NCI-H748 (cell line): ENCODE data around the gene RPUSD4.

Experiments used
- DNase-seq: peaks from one replicate; lab custom pipeline; 2025; ENCODE audit not compliant: unreplicated experiment; lab: John Stamatoyannopoulos, UW

RPUSD4 gene

DNA sequence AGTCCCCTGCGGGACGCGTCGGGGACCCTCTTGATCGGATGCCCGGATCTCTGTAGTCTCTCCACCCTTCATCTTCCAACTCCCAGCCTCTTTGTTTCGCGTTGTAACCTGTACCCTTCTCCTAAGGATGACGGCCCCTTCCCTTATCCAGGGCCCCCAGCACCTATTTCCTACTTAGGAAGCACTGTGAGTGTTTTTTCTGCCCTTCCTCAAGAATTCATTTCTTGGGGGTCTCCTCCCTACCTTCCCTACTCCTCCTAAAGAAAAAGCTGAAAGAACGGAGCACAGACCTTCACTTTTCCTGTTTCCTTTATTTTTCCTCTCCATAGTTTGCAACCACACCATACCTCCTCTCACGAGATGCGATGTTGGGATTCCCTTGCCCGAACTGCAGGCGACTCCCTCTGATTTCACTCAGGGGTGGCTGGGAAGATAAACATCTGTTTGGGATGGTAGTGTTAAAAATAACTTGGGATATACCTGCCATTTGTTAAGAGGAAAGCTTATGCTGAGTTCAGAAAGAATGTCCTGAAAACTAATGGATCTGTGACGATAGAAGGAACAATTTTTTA is 725 bp upstream of the RPUSD4 start:
- peak; percentile 23 for DNase-seq

DNA sequence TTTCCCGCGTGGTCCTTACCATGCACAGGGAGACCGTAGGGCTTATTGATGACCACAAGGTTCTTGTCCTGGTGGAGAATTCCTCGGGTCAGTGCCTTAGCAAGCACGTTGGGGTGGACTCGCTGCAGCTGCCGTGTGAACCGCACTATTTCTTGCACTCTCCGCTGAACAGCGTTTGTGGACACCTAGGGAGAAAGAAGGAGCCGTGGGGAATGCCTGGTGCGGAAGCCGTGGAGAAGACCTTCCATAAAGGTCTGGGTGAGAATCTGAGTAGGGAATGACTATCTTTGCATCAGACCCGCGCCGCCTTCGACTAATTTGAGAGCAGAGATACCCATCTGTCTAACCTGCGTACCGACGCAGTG is 597 bp downstream of the RPUSD4 start:
- DNase-seq, result peak; percentile 32

DNA sequence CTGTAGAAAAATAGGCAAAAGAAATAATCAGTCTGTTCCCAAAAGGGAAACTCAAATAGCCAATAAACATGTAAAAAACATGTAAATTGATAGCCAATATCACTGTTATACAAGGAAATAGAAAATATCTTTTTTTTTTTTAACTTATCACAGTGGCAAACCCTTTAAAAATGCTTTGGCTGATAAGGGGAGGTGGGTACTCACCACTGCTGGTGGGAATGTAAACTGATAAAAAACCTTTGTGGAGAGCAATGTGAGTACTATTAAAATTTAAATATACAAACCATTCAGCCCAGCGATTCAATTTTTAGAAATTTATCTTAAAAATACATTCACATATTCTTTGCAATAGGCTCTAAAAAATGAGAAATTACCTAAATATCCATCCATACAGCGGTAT is 3.6 kb downstream of the RPUSD4 start:
- no peak for DNase-seq

DNA sequence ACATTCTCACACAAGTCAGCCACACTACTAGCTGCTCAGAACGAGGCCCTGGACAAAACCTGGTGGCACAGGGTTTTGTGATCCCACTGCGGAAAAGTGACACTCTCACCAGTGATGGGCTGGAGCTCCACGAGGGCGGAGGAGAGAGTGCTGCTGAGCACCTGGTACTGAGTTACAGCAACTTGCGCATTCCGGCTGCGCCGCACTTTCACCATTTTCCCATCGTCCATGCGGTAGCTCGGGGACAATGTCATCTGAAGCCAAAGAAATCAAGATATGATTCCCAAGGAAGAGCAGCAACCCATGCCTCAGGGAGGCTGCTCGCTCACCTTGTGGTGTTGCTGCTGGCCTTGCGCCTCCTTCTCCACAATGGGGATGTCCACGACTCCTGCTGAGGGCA is 6.1 kb downstream of the RPUSD4 start:
- DNase-seq, result no peak

DNA sequence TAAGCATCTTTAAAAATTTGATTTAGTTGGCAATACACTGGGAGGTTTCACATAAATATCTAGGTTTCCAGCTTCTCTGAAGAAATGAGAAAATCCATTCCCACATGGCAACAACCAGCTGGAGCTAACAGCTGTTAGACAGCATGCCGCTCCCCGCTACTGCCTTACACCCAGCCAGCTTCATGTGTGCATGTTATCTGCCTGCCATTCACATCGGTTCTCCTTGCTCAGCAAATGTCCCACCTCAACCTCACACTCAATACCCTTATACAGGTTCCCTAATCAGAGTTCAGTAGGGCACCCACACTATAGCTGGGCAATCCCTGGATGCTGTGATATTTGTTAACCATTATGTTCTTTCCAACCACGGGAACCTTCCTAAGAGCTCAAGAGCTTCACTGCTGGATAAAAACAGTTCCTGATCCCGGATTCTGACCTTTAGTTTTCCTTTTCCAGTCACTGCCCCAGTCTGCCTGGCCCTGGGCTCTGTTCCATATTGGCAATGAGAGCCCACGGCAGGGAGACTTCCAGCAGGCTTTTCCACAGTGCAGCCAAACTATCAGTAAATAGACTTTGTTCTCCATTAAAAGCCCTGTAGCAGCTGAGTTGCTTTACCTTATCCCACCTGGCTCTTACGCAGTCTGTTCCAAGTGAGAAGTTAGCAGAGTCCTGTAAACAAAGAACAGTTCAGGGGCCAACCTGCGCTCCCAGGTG is 8.6 kb downstream of the RPUSD4 start:
- no peak for DNase-seq

DNA sequence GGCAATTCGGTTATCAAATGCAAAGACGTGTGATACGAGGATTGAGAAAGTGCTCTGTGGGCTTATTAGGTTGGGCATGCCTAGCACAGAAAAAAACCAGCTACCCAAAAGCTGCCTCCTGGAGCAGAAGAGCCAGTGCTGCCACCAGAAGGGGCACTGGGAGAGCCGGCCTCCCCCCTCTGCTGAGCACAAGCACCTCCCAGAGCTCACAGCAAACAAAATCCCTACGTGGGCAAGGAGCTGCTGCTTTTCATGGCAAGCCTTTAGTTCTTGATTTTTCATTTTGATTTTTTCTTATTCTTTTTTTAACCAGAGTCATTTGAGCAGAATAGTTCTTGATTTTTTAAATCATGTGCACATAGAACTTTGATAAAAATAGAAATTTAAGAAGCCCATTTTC is 12.8 kb downstream of the RPUSD4 start:
- DNase-seq, result no peak

DNA sequence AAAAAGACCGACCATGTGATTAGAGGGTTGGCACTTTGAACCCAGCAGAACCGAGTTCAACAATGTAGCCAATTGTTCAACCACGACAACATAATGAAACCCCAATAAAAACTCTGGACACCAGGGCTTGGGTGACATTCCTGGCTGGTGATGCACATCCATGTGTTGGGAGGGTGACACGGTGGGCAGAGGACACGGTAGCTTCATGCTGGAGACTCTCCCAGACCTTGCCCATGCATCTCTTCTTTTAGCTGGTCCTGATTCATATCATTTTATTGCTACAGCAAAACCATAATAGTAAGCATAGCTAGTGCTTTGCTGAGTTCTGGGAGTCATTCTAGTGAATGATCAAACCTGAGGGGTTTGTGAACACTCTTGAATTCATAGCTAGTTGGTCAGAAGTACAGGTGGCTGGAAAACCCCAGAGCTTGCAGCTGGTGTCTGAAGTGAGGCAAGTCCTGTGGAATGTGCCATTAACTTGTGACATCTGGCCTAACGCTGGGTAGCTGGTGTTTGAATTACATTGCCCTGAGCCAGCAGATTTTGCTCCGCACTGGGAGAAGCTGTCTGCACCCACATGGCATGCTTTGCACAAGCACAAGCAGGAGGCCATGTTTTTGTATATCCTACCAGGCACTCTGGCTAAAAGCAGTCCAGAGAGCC is 14.0 kb downstream of the RPUSD4 start:
- no peak for DNase-seq

DNA sequence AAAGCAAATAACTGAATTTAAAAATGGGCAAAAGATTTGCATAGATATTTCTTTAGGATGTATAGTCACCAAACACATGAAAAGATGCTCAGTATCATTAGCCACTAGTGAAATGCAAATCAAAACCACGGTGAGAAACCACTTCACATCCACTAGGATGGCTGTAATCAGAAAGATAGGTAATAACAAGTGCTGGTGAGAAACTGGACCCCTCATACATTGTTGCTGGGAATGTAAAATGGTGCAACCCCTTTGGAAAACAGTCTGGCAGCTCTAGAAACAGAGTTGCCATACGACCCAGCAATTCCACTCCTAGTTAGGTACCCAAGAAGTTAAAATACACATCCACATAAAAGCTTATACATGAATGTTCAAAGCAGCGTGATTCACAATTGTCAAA is 16.3 kb downstream of the RPUSD4 start:
- DNase-seq, result no peak

DNA sequence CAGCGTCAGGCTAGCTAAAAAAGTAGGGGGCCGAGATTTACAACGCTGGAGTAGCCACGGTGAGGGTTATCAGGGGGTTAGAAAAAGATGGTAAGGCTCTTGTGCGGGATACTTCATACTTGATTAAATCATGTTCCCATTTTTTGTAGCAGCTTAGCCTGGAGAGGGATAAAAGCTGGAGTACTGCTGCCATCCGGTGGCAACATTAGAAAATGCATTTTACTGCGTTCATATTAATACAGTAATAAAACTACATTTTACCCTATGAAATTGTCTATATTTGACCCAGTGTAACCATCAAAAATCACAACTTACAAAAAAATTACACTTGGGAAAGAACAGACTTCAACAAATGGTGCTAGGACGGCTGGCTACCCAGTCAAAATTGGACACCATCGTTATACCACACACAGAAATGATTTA is 17.3 kb downstream of the RPUSD4 start:
- peak; percentile 22 for DNase-seq

DNA sequence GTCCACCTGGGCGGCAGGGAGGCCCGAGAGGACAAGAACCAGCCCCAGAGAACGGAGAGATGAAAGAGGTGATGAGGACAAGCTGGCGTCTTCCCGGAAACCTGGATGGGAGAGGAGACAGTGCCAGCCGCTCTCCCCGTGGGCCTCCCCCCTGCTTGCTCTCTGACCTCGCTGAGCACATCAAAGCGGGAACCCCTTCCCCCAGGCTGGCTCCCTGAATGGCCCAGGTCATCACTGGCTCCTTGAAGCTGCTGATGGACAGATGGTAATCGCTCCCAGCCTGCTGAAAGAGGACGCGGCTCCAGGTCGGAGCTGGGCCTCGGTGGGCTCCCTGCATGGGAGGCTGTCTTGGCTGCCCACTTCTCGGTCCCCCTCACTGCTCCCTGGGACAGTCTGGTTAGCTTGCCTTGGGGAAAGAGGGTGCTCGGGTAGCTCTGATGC is 18.4 kb downstream of the RPUSD4 start:
- DNase-seq, result no peak

DNA sequence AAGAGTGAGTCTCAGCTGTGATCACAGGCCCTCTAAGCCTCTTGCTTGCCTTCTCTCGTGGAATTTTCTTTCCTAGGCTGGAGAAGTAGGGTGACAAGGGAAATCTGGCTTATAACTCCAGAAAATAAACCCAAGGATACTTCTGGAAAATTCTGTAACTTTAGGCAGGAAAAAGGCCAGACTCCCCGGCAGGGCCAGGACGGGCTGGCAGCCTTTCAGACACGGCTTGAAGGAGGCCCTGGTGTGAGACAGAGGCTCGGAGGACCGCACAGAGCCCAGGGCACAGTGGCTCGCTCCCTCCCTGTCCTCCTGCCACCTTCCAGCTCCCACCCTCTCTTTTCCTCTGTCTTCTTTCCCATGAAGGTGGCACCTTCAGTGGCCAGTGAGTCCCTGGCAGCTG is 19.1 kb downstream of the RPUSD4 start:
- DNase-seq, result no peak

DNA sequence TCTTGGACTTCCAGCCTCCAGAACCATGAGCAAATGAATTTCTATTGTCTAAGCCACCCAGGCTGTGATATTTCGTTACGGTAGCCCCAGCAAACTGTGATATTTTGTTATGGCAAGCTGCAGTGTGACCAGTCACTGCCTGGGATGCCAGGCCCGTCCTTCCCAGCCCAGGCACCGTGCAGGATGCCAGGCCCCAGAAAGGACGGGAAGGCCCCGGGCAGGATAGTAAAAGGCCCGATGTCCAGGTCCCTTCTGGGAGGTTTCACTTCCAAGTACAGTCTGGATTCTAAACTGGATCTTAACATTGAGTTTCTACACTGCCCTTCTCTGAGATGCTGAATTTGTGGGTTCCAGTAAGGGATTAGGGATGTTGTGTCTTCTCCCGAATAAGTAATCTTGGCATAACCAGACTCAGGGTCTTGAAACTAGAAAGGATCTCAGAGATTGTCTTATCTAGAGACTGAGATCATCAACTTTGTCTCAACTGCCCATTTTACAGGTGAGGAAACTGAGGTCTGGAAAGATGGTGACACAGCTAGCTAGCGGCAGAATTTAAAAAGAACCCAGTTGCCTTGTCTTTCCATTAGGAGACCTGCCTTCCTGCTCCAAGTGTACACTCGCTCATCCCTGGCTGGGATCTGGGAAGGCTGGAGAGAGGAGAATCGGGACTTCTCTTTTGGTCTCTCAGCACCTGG is 19.9 kb downstream of the RPUSD4 start:
- no peak for DNase-seq

DNA sequence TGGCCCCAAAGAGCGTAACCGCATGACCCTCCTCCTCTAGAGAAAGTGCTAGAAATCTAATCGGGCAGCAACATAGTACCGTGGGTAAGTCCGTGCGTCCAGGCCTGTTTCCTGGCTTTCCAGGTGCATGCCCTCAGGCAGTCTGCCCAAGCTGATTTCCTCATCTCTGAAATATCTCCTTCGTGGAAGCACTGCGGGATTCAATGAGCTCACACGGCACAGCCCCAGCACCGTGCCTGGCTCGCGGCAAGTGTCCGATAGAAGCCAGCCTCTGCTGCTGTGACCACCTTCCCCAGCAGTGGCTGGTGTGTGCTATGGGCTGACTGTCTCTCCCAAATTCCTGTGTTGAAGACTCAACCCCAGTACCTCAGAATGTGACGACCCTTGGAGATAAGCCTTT is 20.7 kb downstream of the RPUSD4 start:
- DNase-seq, result no peak

DNA sequence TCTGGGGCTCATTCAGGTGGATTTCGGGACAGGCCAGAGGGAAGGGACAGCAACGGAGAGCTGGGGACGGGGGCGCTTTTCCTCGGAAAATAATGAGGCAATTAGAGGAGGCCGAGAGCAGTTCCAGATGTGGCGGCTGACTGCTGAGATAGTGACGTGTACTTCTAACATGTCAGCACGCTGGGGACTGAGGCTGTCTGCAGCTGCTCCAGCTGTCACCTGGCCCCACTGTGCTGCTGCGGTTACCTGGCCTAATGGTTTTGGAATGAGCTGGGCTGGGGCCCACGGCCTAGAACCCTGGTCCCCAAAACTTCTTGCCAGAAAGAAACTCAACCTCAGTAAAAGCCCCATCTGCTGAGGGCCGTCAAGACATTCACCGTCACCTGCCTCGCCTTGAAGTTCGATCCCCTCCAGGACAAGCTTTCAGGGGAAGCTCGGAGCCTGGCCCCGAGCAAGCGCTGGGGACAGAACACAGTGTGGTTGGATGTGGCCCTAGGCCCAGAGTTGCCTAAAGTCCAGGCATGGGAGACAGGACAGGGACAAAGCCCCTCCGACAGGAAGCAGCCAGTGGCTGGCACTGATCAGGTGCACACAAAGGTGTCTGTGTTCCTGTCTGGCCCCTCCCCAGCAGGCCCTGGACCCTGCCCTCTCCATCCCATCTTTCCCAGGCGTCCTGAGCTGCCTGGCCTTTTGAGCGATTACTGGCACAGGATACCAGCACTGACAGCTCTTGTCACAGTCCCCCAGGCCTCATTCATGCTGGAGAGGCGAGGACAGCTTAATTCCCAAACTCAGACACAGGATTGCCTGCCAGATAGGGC is 22.1 kb downstream of the RPUSD4 start:
- DNase-seq, result no peak

DNA sequence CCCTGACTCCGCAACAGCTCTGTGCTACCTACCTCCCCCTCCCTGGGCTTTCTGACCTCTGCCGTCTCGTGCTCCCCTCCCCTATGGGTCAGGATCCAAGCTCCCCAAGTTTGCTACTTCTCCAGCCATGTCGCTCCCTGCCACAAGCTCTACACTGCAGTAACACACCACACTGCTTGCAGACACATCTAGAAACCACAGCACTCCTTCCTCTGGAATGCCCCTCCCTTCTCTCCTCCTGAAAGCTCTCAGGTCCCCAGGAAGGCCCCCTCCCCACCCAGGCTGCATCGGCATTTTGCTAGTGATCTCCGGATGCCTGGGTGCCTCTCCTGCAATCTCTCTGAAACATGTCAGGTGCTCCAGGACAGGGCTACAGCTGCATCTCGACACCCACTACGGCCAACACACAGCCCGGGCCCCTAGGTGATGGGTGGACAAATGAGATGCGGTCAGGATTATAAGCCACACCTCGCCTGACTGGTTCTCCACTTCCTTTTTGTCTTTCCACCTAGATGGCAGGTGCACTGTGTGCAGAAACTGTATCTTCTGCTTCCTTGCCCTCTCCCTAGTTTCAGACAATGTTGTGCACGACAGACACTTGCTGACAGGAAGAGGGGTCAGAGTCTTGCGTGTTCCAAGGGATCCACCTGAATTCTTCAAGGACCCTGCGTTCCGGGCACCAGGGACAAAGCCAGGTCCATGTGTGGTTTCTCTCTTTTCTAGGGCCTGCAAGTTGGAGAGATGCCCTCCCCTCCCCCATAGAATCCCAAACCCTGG is 22.9 kb downstream of the RPUSD4 start:
- no peak for DNase-seq

DNA sequence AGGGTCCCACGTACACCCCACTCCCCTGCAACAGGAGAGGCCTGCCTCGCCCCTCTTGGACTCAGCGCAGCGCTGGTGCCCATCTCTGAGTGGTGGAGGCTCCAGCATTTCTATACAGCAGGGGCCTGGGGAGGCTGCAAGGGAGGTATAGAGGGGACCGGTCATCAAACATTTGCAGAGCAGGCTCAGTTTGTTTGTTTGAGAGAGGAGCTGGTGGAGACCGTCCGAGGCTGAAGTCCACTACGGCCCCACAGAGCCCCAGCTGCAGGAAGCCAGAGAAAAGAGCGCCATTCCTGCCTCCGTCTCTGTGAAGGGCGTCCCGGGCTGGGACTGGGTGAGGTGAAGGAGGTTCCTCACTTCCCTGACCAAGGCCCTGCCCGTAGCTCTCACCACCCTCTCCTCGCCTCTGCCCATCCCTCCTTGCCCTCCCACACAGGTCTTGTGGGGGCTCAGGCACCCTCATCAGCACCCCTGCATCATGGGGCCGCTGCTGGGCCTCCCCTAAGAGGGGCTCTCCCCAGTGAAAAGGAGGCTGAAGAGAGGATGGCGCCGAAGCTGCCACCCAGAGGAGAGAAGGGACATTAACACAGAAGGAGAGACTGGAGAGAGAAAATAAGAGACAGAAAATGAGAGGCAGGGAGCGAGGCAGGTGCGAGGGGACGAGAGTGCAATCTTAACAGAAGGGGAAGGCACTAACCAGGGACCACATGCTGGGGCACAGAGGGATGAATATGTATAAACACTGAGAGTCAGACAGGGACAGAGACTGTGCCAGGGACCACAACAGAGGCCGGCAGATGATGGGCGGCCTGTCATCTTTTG is 24.5 kb downstream of the RPUSD4 start:
- DNase-seq, result peak; percentile 7

DNA sequence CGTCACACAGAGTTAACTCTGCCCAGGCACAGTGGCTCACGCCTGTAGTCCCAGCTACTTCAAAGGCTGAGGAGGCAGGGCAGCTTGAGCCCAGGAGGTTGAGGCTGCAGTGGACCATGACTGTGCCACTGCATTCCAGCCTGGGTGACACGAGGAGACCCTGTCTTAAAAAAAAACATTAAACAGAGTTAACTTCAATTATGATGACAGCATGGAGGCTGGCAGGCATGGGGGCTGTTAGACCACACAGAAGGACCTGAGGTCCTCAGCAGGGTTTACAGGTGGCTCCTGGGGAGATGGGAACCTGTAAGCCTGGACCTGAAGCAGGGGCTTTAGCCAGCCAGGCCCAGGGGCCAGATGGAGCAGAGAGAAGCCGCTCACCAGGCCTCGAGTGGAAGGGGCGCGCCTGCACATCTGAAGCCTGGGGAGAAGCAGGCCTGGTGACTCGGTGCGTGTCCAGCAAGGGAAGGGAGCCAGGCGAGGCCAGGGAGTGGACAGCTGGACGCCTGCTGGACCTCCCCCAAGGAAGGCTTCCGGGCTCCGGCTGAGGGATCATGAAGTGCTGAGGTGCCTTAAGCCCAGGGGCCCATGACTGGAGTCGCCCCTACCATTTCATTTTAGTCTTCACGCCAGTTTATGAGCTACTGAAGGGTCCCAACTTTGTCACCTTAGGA is 25.3 kb downstream of the RPUSD4 start:
- no peak for DNase-seq

DNA sequence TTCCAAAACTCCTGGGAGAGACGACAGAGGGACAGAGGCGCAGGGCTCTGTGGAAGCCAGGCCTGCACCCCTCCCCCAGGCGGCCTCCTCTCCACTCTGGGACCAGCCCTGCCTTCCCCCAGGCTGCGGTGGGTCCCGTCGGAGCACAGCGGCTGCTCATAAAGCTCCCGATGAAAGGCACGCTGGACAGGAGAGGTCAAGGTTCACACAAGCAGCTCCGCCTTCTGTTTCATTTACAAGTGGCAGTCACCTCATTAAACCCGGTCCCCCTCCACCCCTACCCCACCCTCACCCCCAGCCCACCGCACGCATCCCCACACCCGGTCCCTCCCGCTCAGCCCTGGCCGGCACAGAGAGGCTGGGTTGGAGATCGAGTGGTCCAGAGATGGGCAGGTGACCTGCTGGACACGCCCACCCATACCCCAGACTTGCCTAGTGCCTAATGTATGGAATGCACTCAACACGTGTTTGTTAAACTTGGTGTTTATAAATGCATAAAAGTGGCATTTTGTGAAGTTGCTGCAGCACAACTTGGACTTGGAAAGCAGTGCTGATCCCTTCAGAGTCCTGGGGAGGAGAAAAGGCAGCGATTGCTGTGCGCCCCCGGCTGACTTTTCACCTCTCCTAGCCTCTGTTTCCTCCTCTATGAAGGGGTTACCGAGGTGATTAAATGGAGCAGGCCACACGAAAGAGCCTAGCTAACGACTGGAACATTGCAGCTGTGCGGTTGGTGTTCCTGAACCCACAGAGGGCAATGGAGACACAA is 26.0 kb downstream of the RPUSD4 start:
- no peak for DNase-seq
